HL-60 (cell line): Measurements from ENCODE around the gene YY2.

Experiments used
- DNase-seq, 2 experiments: peaks; one replicate each; pipeline ENCODE4 v3.0.0-alpha.2; 2010 to 2020; ENCODE audit warnings: low read depth in 1 of 2, low spot score in 1 of 2
- H3K27ac ChIP-seq: fragments of 250-450 bp; sonication (Bioruptor Pico); replicated peaks from 2 replicates; pipeline ENCODE4 v1.5.1; 2020; ENCODE audit warnings: mild to moderate bottlenecking, moderate library complexity
- H3K27me3 ChIP-seq: fragments of 250-450 bp; sonication (Bioruptor Pico); 2 replicates; pipeline ENCODE4 v1.5.1; 2021; ENCODE audit warnings: mild to moderate bottlenecking, moderate library complexity; ENCODE audit not compliant: insufficient read depth, poor library complexity, severe bottlenecking
- H3K4me3 ChIP-seq: replicated peaks from 2 replicates; pipeline ENCODE4 v1.5.1; 2011; ENCODE audit warnings: mild to moderate bottlenecking, control low read depth, low read length; ENCODE audit not compliant: insufficient read depth
- CTCF ChIP-seq: IDR thresholded peaks from one replicate; pipeline ENCODE4 v1.5.1; 2011; ENCODE audit warnings: low read length, control low read depth, inconsistent platforms; ENCODE audit not compliant: insufficient read depth
- GABPA ChIP-seq: IDR thresholded peaks from 2 replicates; pipeline ENCODE4 v1.6.1; 2012; ENCODE audit warnings: low read depth
- POLR2AphosphoS5 ChIP-seq: IDR thresholded peaks from 2 replicates; pipeline ENCODE4 v1.6.1; 2012; ENCODE audit warnings: low read depth
- REST ChIP-seq: IDR thresholded peaks from 2 replicates; pipeline ENCODE4 v1.6.1; 2012; ENCODE audit warnings: low read depth; ENCODE audit not compliant: insufficient replicate concordance
- SPI1 ChIP-seq: IDR thresholded peaks from 2 replicates; pipeline ENCODE4 v1.6.1; 2012; ENCODE audit warnings: low read depth, mild to moderate bottlenecking, borderline replicate concordance

Gene YY2

GRCh38 chrX:21856504-21856903 lies 717 bp downstream of the YY2 start:
- no peak overlapping the region for H3K27ac ChIP-seq
- H3K4me3 ChIP-seq: no peak overlapping the region
- no peaks in the 10 kb centered on the region for H3K27me3 ChIP-seq
- TF ChIP-seq GABPA (no peak), CTCF (no peak), POLR2AphosphoS5 (no peak), SPI1 (no peak), REST (no peak)
- no peak for DNase-seq

GRCh38 chrX:21863241-21863640 lies 7.5 kb downstream of the YY2 start:
- no peak for DNase-seq
- Histone ChIP-seq H3K27me3 (no peaks in the 10 kb centered on the region), H3K4me3 (no peak overlapping the region), H3K27ac (no peak overlapping the region)
- TF ChIP-seq REST: no peak
- TF ChIP-seq CTCF: no peak
- no peak for TF ChIP-seq GABPA
- TF ChIP-seq POLR2AphosphoS5: no peak
- TF ChIP-seq SPI1: no peak

GRCh38 chrX:21865436-21865835 lies 9.6 kb downstream of the YY2 start:
- Histone ChIP-seq H3K4me3 (no peak overlapping the region), H3K27ac (no peak overlapping the region)

More at GRCh38 chrX:21865436-21865835, 9.6 kb downstream of the YY2 start:
- DNase-seq: no peak
- TF ChIP-seq GABPA: no peak
- no peak for TF ChIP-seq CTCF
- TF ChIP-seq POLR2AphosphoS5: no peak
- TF ChIP-seq SPI1: no peak
- TF ChIP-seq REST: no peak
- H3K27me3 ChIP-seq: no peaks in the 10 kb centered on the region
